DND-41 (cell line): ENCODE results near the gene MMEL1.

Experiments used
- ATAC-seq: fragments of 200-7000 bp; cut with Tn5 transposase; 3 replicates; pipeline ENCODE4 v1.9.1; 2021; ENCODE audit warnings: low read depth; ENCODE audit not compliant: insufficient read depth
- DNase-seq: peaks from one replicate; pipeline ENCODE4 v3.0.0-alpha.2; 2020
- H2AFZ ChIP-seq: 2 replicates; pipeline ENCODE4 v1.6.0; 2012; ENCODE audit warnings: low read depth, low read length
- H3K27ac ChIP-seq: 2 replicates; pipeline ENCODE4 v1.5.1; 2012; ENCODE audit warnings: low read length, inconsistent platforms
- H3K27me3 ChIP-seq: fragments of 200-600 bp; sonication (generic); 2 replicates; pipeline ENCODE4 v1.6.0; 2012; ENCODE audit warnings: low read length, mild to moderate bottlenecking, inconsistent platforms; ENCODE audit not compliant: insufficient read depth, poor library complexity
- H3K36me3 ChIP-seq: 2 replicates; pipeline ENCODE4 v1.5.1; 2012; ENCODE audit warnings: low read length, inconsistent platforms; ENCODE audit not compliant: insufficient read depth
- H3K4me1 ChIP-seq: 2 replicates; pipeline ENCODE4 v1.5.1; 2012; ENCODE audit warnings: mild to moderate bottlenecking, low read length; ENCODE audit not compliant: insufficient read depth
- H3K4me2 ChIP-seq: 2 replicates; pipeline ENCODE4 v1.6.0; 2012; ENCODE audit warnings: mild to moderate bottlenecking, moderate library complexity, low read length, inconsistent platforms; ENCODE audit not compliant: insufficient read depth
- H3K4me3 ChIP-seq, 2 experiments: fragments of 200-600 bp in 1 of 2; shearing (Covaris generic) in 1 of 2; 2 replicates each; pipeline ENCODE4 v1.5.1; 2012 to 2016; ENCODE audit warnings: inconsistent platforms in 2 of 2, low read length in 2 of 2, mild to moderate bottlenecking in 2 of 2, low read depth in 1 of 2, moderate library complexity in 1 of 2
- H3K79me2 ChIP-seq: 2 replicates; pipeline ENCODE4 v1.6.0; 2012; ENCODE audit warnings: low read length, inconsistent platforms; ENCODE audit not compliant: insufficient read depth
- H3K9ac ChIP-seq: 2 replicates; pipeline ENCODE4 v1.6.0; 2012; ENCODE audit warnings: low read depth, mild to moderate bottlenecking, inconsistent platforms, low read length, moderate library complexity
- H3K9me3 ChIP-seq: 2 replicates; pipeline ENCODE4 v1.5.1; 2012; ENCODE audit warnings: low read length, moderate library complexity, mild to moderate bottlenecking, inconsistent platforms; ENCODE audit not compliant: insufficient read depth, severe bottlenecking
- H4K20me1 ChIP-seq: 2 replicates; pipeline ENCODE4 v1.6.0; 2012; ENCODE audit warnings: low read length; ENCODE audit not compliant: insufficient read depth
- EZH2 ChIP-seq: IDR thresholded peaks from 3 replicates; pipeline ENCODE4 v1.6.1; 2012; ENCODE audit warnings: borderline replicate concordance, low read depth, mild to moderate bottlenecking, moderate library complexity, low read length, inconsistent platforms; ENCODE audit not compliant: severe bottlenecking
- TF ChIP-seq, protein P1 (sequence below): IDR thresholded peaks from 2 replicates; pipeline ENCODE4 v1.5.1; 2012; ENCODE audit warnings: borderline replicate concordance, low read length, moderate library complexity, mild to moderate bottlenecking; ENCODE audit not compliant: poor library complexity, severe bottlenecking; ENCODE audit errors: extremely low read depth

The MMEL1 gene

DNA sequence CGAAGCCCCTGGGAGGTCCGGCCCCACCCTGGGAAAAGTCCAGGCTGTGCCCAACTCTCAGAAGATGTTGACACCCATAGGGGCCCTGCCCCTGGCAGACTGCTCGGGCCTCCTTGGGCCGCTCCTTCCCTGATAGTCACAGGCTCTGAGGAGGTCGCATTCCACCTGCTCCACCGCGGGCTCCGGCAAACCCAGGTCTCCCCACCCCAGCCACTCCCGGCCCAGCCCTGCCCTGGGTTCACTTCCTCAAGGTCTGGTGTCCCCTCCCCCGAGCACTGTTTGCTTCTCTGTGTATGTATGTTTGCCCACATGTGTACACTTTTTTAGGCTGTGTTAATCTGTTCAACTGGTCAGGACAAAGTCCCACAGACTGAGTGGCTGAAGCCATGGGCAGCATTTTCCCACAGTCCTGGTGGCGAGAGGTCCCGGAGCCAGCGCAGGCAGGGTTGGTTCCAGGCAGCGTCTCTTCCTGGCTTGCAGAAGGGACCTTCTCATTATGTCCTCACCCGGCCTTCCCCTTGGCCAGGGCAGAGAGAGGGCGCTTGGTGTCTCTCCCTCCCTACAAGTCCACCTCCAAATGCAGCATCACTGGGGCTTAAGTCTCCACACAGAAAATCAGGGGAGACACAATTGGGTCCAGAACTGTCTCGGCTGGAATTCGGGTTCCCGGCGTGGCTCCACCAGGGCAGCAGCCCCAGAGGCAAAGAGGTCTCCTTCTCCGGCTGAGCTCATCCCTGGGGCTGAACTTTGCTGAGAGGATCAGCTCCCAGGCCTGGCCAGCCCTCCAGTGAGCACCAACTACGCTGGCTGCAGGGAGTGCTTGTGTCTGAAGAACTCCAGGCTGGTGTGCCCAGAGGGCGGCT lies 56.8 kb downstream of the MMEL1 start:
- Histone ChIP-seq H4K20me1 (no peaks in the 10 kb centered on the region), H3K36me3 (no peaks in the 10 kb centered on the region), H3K79me2 (no peaks in the 10 kb centered on the region), H3K27me3 (no peaks in the 10 kb centered on the region), H3K4me1 (no peaks in the 10 kb centered on the region), H3K4me3 (no peak overlapping the region), H3K9ac (no peak overlapping the region), H2AFZ (no peak overlapping the region), H3K4me2 (no peak overlapping the region), H3K27ac (no peak overlapping the region), H3K9me3 (no peaks in the 10 kb centered on the region)
- TF ChIP-seq EZH2: no peak
- TF ChIP-seq, protein P1, sequence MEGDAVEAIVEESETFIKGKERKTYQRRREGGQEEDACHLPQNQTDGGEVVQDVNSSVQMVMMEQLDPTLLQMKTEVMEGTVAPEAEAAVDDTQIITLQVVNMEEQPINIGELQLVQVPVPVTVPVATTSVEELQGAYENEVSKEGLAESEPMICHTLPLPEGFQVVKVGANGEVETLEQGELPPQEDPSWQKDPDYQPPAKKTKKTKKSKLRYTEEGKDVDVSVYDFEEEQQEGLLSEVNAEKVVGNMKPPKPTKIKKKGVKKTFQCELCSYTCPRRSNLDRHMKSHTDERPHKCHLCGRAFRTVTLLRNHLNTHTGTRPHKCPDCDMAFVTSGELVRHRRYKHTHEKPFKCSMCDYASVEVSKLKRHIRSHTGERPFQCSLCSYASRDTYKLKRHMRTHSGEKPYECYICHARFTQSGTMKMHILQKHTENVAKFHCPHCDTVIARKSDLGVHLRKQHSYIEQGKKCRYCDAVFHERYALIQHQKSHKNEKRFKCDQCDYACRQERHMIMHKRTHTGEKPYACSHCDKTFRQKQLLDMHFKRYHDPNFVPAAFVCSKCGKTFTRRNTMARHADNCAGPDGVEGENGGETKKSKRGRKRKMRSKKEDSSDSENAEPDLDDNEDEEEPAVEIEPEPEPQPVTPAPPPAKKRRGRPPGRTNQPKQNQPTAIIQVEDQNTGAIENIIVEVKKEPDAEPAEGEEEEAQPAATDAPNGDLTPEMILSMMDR: no peak
- ATAC-seq (no peak), DNase-seq (no peak)

GRCh38 chr1:2574350-2574749 lies 58.5 kb downstream of the MMEL1 start:
- ATAC-seq (no peak), DNase-seq (no peak)
- TF ChIP-seq, protein P1: no peak
- TF ChIP-seq EZH2: no peak

GRCh38 chr1:2573250-2573920 lies 59.4 kb downstream of the MMEL1 start:
- Histone ChIP-seq H2AFZ (no peak overlapping the region), H3K9ac (no peak overlapping the region), H3K36me3 (no peaks in the 10 kb centered on the region), H3K79me2 (no peaks in the 10 kb centered on the region), H3K27me3 (no peaks in the 10 kb centered on the region), H3K4me1 (no peaks in the 10 kb centered on the region), H3K27ac (no peak overlapping the region), H3K9me3 (no peaks in the 10 kb centered on the region), H3K4me3 (no peak overlapping the region), H4K20me1 (no peaks in the 10 kb centered on the region), H3K4me2 (no peak overlapping the region)
- TF ChIP-seq EZH2: no peak
- TF ChIP-seq, protein P1: no peak
- DNase-seq: no peak
- no peak for ATAC-seq

More at GRCh38 chr1:2574350-2574749, 58.5 kb downstream of the MMEL1 start:
- H3K79me2 ChIP-seq: no peaks in the 10 kb centered on the region
- no peak overlapping the region for H3K27ac ChIP-seq
- no peak overlapping the region for H3K4me2 ChIP-seq
- no peak overlapping the region for H2AFZ ChIP-seq
- no peaks in the 10 kb centered on the region for H3K9me3 ChIP-seq
- no peaks in the 10 kb centered on the region for H3K36me3 ChIP-seq
- no peaks in the 10 kb centered on the region for H4K20me1 ChIP-seq
- H3K4me3 ChIP-seq: no peak overlapping the region
- no peaks in the 10 kb centered on the region for H3K4me1 ChIP-seq
- no peak overlapping the region for H3K9ac ChIP-seq
- no peaks in the 10 kb centered on the region for H3K27me3 ChIP-seq
